ENCODE data around the gene LRMDA. TPM values are rescaled to one million over a fixed set of nuclear protein-coding genes. Genes with fewer than 3 reads are reported as not detected.

Gene LRMDA
- total RNA-seq, 2 experiments from 2014 or later: not detected

- no peak for DNase-seq
- Mint-ChIP-seq H3K4me1 (no peaks in the 10 kb centered on the region), H3K36me3 (ENCODE audit: low read depth) (no peaks in the 10 kb centered on the region), H3K27me3 (no peaks in the 10 kb centered on the region), H3K27ac (no peak overlapping the region), H3K9me3 (no peaks in the 10 kb centered on the region), H3K4me3 (no peak overlapping the region)
- POLR2A ChIA-PET: no interaction called here
- CTCF ChIA-PET: interaction anchor here (1.3 kb wide), 1 partner anchor 12 kb away, joined by 3 read pairs; no protein-coding TSS in a partner anchor
These were observed 219.2 kb downstream of the LRMDA start for GRCh38 chr10:75650648-75651047.

GRCh38 chr10:75651417-75651816 is 220.0 kb downstream of the LRMDA start:
- no peaks in the 10 kb centered on the region for H3K9me3 Mint-ChIP-seq
- H3K36me3 Mint-ChIP-seq (ENCODE audit: low read depth): no peaks in the 10 kb centered on the region
- DNase-seq: no peak
- H3K4me1 Mint-ChIP-seq: no peaks in the 10 kb centered on the region
- ChIA-PET POLR2A (no interaction called here), CTCF (interaction anchor here (1.3 kb wide), 1 partner anchor 12 kb away, joined by 3 read pairs; no protein-coding TSS in a partner anchor)
- no peak overlapping the region for H3K27ac Mint-ChIP-seq
- no peaks in the 10 kb centered on the region for H3K27me3 Mint-ChIP-seq
- no peak overlapping the region for H3K4me3 Mint-ChIP-seq

GRCh38 chr10:75652146-75652740 is 220.8 kb downstream of the LRMDA start:
- Mint-ChIP-seq H3K4me1 (no peaks in the 10 kb centered on the region), H3K36me3 (ENCODE audit: low read depth) (no peaks in the 10 kb centered on the region), H3K9me3 (no peaks in the 10 kb centered on the region), H3K27me3 (no peaks in the 10 kb centered on the region), H3K4me3 (no peak overlapping the region), H3K27ac (no peak overlapping the region)
- DNase-seq: no peak
- CTCF ChIA-PET: interaction anchor here (1.3 kb wide), 1 partner anchor 11 kb away, joined by 3 read pairs; no protein-coding TSS in a partner anchor
- POLR2A ChIA-PET: no interaction called here

GRCh38 chr10:75653761-75654160 is 222.3 kb downstream of the LRMDA start:
- Mint-ChIP-seq H3K4me3 (no peak overlapping the region), H3K9me3 (no peaks in the 10 kb centered on the region), H3K27me3 (no peaks in the 10 kb centered on the region), H3K27ac (no peak overlapping the region), H3K4me1 (no peaks in the 10 kb centered on the region), H3K36me3 (ENCODE audit: low read depth) (no peaks in the 10 kb centered on the region)
- POLR2A ChIA-PET: no interaction called here
- no peak for DNase-seq
- CTCF ChIA-PET: no interaction called here

DNA sequence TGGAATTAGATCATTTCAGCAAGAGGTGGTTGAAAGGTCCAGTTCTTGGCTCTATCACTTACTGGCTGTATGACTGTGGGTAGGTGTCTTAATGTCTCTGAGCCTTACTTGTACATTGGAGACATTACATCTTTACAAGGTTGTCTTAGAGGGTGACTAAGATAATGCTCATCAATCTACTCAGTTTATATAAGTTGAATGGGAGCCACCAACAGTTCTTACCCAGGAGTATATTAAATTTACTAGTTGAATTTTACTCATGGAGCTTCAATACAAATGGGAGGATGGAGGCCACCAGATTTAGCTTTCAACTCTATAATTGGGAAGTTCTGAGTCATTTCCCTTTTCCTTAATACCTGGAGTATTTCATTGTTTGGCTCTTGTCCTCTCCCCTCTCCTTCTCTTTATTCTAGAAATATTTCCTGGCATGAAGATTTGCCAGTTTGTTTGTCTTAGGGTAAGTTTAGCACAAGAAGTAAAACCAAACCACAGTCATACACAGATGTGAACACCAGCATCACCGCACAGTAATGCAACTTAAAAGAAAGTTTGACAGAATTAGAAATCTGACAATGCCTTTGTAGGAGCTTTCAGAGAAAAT is 222.8 kb downstream of the LRMDA start:
- POLR2A ChIA-PET: no interaction called here
- no peaks in the 10 kb centered on the region for H3K4me1 Mint-ChIP-seq

GRCh38 chr10:75654772-75655171 is 223.3 kb downstream of the LRMDA start:
- Mint-ChIP-seq H3K9me3 (no peaks in the 10 kb centered on the region), H3K4me3 (no peak overlapping the region), H3K27ac (no peak overlapping the region), H3K4me1 (no peaks in the 10 kb centered on the region), H3K36me3 (ENCODE audit: low read depth) (no peaks in the 10 kb centered on the region), H3K27me3 (no peaks in the 10 kb centered on the region)
- CTCF ChIA-PET: no interaction called here
- no peak for DNase-seq
- POLR2A ChIA-PET: no interaction called here

More for the DNA sequence above, 222.8 kb downstream of the LRMDA start:
- H3K4me3 Mint-ChIP-seq: no peak overlapping the region
- DNase-seq: no peak
- H3K27ac Mint-ChIP-seq: no peak overlapping the region
- no peaks in the 10 kb centered on the region for H3K36me3 Mint-ChIP-seq (ENCODE audit: low read depth)
- CTCF ChIA-PET: no interaction called here
- H3K27me3 Mint-ChIP-seq: no peaks in the 10 kb centered on the region
- no peaks in the 10 kb centered on the region for H3K9me3 Mint-ChIP-seq

DNA sequence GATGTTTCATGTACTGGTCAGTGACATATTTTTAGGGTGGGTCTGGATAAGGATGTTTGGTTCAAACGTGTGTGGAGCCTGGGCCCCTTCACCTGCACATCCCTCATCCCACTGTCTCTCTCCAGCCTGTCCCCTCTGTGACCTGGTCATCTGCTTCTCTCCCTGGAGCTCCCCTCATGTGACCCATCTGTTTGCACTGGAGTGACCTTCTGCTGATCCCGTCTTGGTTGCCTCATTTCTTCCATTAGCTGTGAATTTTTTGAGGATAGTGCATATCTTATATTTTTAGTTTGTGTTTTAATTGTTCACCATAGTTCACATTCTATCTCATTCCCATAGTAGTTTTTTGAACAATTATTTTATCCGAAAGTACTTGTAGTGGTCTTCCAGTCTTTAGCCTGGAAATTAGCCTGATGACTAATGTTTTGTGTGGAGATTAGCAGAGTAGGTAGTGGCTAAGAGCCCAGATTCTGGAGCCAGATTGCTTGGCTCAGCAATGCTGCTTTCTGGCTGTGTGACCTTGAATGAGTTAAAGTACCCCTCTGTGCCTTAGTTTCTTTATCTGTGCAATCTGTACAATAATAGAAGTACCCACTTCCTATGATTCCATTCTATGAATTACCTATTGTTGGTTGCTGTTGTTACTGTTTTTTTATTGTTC is 224.5 kb downstream of the LRMDA start:
- Mint-ChIP-seq H3K9me3 (no peaks in the 10 kb centered on the region), H3K27me3 (peaks cover 2% of the 10 kb centered on the region), H3K27ac (no peak overlapping the region), H3K36me3 (ENCODE audit: low read depth) (no peaks in the 10 kb centered on the region), H3K4me1 (no peaks in the 10 kb centered on the region), H3K4me3 (no peak overlapping the region)
- ChIA-PET POLR2A (no interaction called here), CTCF (no interaction called here)
- DNase-seq: no peak

DNA sequence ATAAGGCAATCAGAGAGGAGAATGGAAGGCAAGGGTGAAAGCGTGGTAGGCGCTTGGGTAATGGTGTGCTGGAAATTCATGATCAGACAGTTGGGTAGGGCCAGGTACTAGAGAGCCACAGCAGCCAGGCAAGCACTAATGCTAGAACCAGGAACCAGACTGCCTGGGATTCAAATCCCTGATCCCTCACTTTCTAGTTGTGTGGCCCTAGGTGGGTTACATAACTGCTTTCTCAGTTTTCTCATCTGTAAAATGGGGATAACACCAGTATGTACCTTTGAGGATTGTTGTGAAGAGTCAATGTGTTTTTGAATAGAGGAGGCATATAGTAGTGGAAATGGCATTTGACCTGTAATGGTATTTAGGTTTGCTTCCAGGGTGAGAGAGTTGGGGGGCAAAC is 225.9 kb downstream of the LRMDA start:
- DNase-seq: no peak
- H3K4me1 Mint-ChIP-seq: no peaks in the 10 kb centered on the region
- no peak overlapping the region for H3K27ac Mint-ChIP-seq
- no peaks in the 10 kb centered on the region for H3K9me3 Mint-ChIP-seq
- no peaks in the 10 kb centered on the region for H3K36me3 Mint-ChIP-seq (ENCODE audit: low read depth)
- ChIA-PET POLR2A (no interaction called here), CTCF (no interaction called here)
- H3K4me3 Mint-ChIP-seq: no peak overlapping the region
- H3K27me3 Mint-ChIP-seq: peaks cover 2% of the 10 kb centered on the region

- H3K36me3 Mint-ChIP-seq (ENCODE audit: low read depth): no peaks in the 10 kb centered on the region
- H3K27me3 Mint-ChIP-seq: peaks cover 2% of the 10 kb centered on the region
- no peak for DNase-seq
- ChIA-PET POLR2A (no interaction called here), CTCF (no interaction called here)
- no peak overlapping the region for H3K4me3 Mint-ChIP-seq
- no peak overlapping the region for H3K27ac Mint-ChIP-seq
- H3K4me1 Mint-ChIP-seq: no peaks in the 10 kb centered on the region
- H3K9me3 Mint-ChIP-seq: no peaks in the 10 kb centered on the region
These were observed 226.6 kb downstream of the LRMDA start for GRCh38 chr10:75658036-75658435.

- no peaks in the 10 kb centered on the region for H3K9me3 Mint-ChIP-seq
- H3K4me3 Mint-ChIP-seq: no peak overlapping the region
- POLR2A ChIA-PET: no interaction called here
- no peak overlapping the region for H3K27ac Mint-ChIP-seq
- H3K36me3 Mint-ChIP-seq (ENCODE audit: low read depth): no peaks in the 10 kb centered on the region
- CTCF ChIA-PET: no interaction called here
- no peak for DNase-seq
- no peaks in the 10 kb centered on the region for H3K4me1 Mint-ChIP-seq
- peaks cover 2% of the 10 kb centered on the region for H3K27me3 Mint-ChIP-seq
These were observed 227.1 kb downstream of the LRMDA start for GRCh38 chr10:75658496-75658895.

- Mint-ChIP-seq H3K4me1 (no peaks in the 10 kb centered on the region), H3K9me3 (no peaks in the 10 kb centered on the region), H3K36me3 (ENCODE audit: low read depth) (no peaks in the 10 kb centered on the region), H3K27ac (no peak overlapping the region), H3K4me3 (no peak overlapping the region), H3K27me3 (peaks cover 3% of the 10 kb centered on the region)
- no peak for DNase-seq
- ChIA-PET CTCF (no interaction called here), POLR2A (no interaction called here)
These were observed 227.5 kb downstream of the LRMDA start for GRCh38 chr10:75658915-75659314.

DNA sequence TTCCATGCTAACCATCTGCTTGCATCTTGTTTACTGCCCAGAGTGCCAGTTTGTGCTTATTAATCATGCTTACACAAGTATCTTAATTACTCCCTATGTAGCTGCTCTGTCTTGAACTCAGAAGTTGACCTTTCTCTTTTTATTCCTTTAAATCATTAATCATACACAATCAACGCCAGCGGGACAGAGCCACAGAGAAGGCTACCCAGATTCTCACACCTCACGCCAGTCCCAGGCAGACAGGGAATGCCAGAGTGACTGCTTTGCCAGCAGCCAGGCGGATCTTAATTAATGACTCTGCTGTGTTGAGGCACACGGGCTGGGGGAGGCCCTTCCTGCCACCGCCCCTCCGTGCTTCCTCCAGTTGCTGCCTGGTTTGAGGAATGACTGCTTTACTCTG is 229.4 kb downstream of the LRMDA start:
- peaks cover 5% of the 10 kb centered on the region for H3K27me3 Mint-ChIP-seq
- CTCF ChIA-PET: no interaction called here
- no peaks in the 10 kb centered on the region for H3K36me3 Mint-ChIP-seq (ENCODE audit: low read depth)
- H3K9me3 Mint-ChIP-seq: no peaks in the 10 kb centered on the region
- DNase-seq: no peak
- POLR2A ChIA-PET: no interaction called here
- H3K4me3 Mint-ChIP-seq: no peak overlapping the region
- no peaks in the 10 kb centered on the region for H3K4me1 Mint-ChIP-seq
- no peak overlapping the region for H3K27ac Mint-ChIP-seq

- Mint-ChIP-seq H3K4me1 (no peaks in the 10 kb centered on the region), H3K9me3 (no peaks in the 10 kb centered on the region), H3K36me3 (ENCODE audit: low read depth) (no peaks in the 10 kb centered on the region), H3K4me3 (no peak overlapping the region), H3K27me3 (peaks cover 5% of the 10 kb centered on the region), H3K27ac (no peak overlapping the region)
- ChIA-PET POLR2A (no interaction called here), CTCF (interaction anchor here (0.9 kb wide), 1 partner anchor 11 kb away, joined by 3 read pairs; no protein-coding TSS in a partner anchor)
- no peak for DNase-seq
These were observed 231.3 kb downstream of the LRMDA start for GRCh38 chr10:75662715-75663114.

All from activated CD4-positive, alpha-beta T cell treated with anti-CD3 and anti-CD28 coated beads, Interleukin-2, amount 10 ng/mL, durations not matched to agents 7 days and 5 days (primary cell).